ENCODE measurements around the gene FAM210B.

Gene FAM210B

GRCh38 chr20:56358600-56359211, at the start of gene FAM210B:
TSS of gene FAM210B (plus strand) at chr20:56358974. CDS start at chr20:56359006, 32 bp downstream.
- peaks cover 5% of the 10 kb centered on the region; the same call in 1 of the 2 replicates for H3K4me1 ChIP-seq (ENCODE audit: control insufficient read depth, low read length)
- H3K27me3 ChIP-seq (ENCODE audit: control insufficient read depth, low read length) = peaks cover 23% of the 10 kb centered on the region
- no peak within 1 kb of the TSS for H3K27ac ChIP-seq (ENCODE audit: low read depth, low read length)
- no peaks in the 10 kb centered on the region for H3F3A ChIP-seq (ENCODE audit: control insufficient read depth, insufficient read depth)
- peak within 1 kb of the TSS; percentile 74 for H3K4me2 ChIP-seq (ENCODE audit: low read length)
- no peaks in the 10 kb centered on the region for H4K20me1 ChIP-seq (ENCODE audit: control insufficient read depth, insufficient read depth, low read depth, low read length)
- no peaks in the 10 kb centered on the region for H3K79me2 ChIP-seq (ENCODE audit: control insufficient read depth, low read length)
- H3K4me3 ChIP-seq (ENCODE audit: low read length) = peak within 1 kb of the TSS; percentile 57
- no peak for TF ChIP-seq CTCF (IDR thresholded peaks at IDR 0.05; ENCODE audit: low read depth, low read length, poor library complexity, severe bottlenecking)
- no peaks in the 10 kb centered on the region for H3K36me3 ChIP-seq (ENCODE audit: control insufficient read depth, low read length)
- H3K9me2 ChIP-seq (replicated peaks; ENCODE audit: control insufficient read depth, low read length) = no peaks in the 10 kb centered on the region
- H3K9me3 ChIP-seq (ENCODE audit: control insufficient read depth, insufficient read depth, low read length) = no peaks in the 10 kb centered on the region

- Histone ChIP-seq H3K4me1 (ENCODE audit: control insufficient read depth, low read length) (no peaks in the 10 kb centered on the region), H3K79me2 (ENCODE audit: control insufficient read depth, low read length) (no peaks in the 10 kb centered on the region), H3K9me2 (replicated peaks; ENCODE audit: control insufficient read depth, low read length) (no peaks in the 10 kb centered on the region), H3K4me3 (ENCODE audit: low read length) (no peak overlapping the region), H3K9me3 (ENCODE audit: control insufficient read depth, insufficient read depth, low read length) (no peaks in the 10 kb centered on the region), H3K27me3 (ENCODE audit: control insufficient read depth, low read length) (no peaks in the 10 kb centered on the region), H3K27ac (ENCODE audit: low read depth, low read length) (no peak overlapping the region), H3K4me2 (ENCODE audit: low read length) (no peak overlapping the region), H4K20me1 (ENCODE audit: control insufficient read depth, insufficient read depth, low read depth, low read length) (no peaks in the 10 kb centered on the region), H3F3A (ENCODE audit: control insufficient read depth, insufficient read depth) (no peaks in the 10 kb centered on the region), H3K36me3 (ENCODE audit: control insufficient read depth, low read length) (no peaks in the 10 kb centered on the region)
- TF ChIP-seq EZH2phosphoT487 (IDR thresholded peaks at IDR 0.05; ENCODE audit: borderline replicate concordance, low read length) = no peak
- no peak for TF ChIP-seq CTCF (IDR thresholded peaks at IDR 0.05; ENCODE audit: low read depth, low read length, poor library complexity, severe bottlenecking)
These were observed 42.7 kb upstream of the FAM210B start for GRCh38 chr20:56316051-56316450.

GRCh38 chr20:56316483-56316882, 42.3 kb upstream of the FAM210B start:
- H3K4me1 ChIP-seq (ENCODE audit: control insufficient read depth, low read length) = no peaks in the 10 kb centered on the region
- no peak overlapping the region for H3K4me2 ChIP-seq (ENCODE audit: low read length)
- H4K20me1 ChIP-seq (ENCODE audit: control insufficient read depth, insufficient read depth, low read depth, low read length) = no peaks in the 10 kb centered on the region
- no peaks in the 10 kb centered on the region for H3F3A ChIP-seq (ENCODE audit: control insufficient read depth, insufficient read depth)
- no peaks in the 10 kb centered on the region for H3K36me3 ChIP-seq (ENCODE audit: control insufficient read depth, low read length)
- no peaks in the 10 kb centered on the region for H3K9me3 ChIP-seq (ENCODE audit: control insufficient read depth, insufficient read depth, low read length)
- TF ChIP-seq EZH2phosphoT487 (IDR thresholded peaks at IDR 0.05; ENCODE audit: borderline replicate concordance, low read length) (no peak), CTCF (IDR thresholded peaks at IDR 0.05; ENCODE audit: low read depth, low read length, poor library complexity, severe bottlenecking) (no peak)
- H3K27me3 ChIP-seq (ENCODE audit: control insufficient read depth, low read length) = no peaks in the 10 kb centered on the region
- H3K4me3 ChIP-seq (ENCODE audit: low read length) = no peak overlapping the region
- no peaks in the 10 kb centered on the region for H3K9me2 ChIP-seq (replicated peaks; ENCODE audit: control insufficient read depth, low read length)
- H3K79me2 ChIP-seq (ENCODE audit: control insufficient read depth, low read length) = no peaks in the 10 kb centered on the region
- no peak overlapping the region for H3K27ac ChIP-seq (ENCODE audit: low read depth, low read length)
